ENCODE data around the gene LRP1-AS.

The LRP1-AS gene

DNA sequence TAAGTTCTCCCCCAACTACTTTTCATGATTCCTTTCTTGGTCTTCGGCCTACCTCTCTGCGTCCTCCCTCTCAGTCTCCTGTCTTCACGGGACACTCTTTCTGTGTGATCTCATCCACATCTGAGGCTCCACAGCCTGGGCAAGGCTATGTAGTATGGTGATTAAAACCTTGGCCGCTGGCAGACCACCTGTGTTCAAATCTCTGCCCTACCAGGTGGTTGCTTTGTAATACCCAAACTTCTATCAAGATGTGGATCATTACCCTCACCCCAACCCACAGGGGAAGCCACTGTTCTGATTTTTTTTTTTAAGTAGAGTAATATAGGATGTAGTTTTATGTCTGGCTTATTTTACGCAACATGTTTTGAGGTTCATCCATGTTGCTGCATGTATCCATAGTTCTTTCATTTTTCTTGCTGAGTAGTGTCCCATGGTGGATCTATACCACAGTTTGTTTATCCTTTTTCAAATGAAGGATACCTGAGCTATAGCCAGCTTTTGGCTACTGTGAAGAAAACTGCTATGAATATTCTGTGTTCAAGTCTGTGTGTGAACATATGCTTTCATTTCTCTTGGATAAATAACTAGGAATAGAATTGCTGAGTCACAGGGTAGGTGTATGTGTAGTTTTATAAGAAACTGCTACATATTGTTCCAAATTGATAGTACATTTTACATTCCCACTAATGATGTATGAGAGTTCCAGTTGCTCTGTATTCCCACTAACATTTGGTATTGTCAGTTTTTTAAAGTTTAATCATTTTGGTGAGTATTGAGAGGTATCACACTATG, 27.9 kb downstream of the LRP1-AS start:
- Histone ChIP-seq H3K9me3 (no peaks in the 10 kb centered on the region), H3K4me1 (ENCODE audit: control insufficient read depth in 1 of 2, insufficient read depth in 1 of 2, low read depth in 1 of 2, low read length in 1 of 2) (no peaks in the 10 kb centered on the region), H3K36me3 (no peaks in the 10 kb centered on the region), H3K27ac (no peak overlapping the region), H3K4me3 (ENCODE audit: low read depth in 1 of 2, low read length in 1 of 2) (no peak overlapping the region), H3K27me3 (peaks cover 51% of the 10 kb centered on the region)
- TF ChIP-seq, protein P1, sequence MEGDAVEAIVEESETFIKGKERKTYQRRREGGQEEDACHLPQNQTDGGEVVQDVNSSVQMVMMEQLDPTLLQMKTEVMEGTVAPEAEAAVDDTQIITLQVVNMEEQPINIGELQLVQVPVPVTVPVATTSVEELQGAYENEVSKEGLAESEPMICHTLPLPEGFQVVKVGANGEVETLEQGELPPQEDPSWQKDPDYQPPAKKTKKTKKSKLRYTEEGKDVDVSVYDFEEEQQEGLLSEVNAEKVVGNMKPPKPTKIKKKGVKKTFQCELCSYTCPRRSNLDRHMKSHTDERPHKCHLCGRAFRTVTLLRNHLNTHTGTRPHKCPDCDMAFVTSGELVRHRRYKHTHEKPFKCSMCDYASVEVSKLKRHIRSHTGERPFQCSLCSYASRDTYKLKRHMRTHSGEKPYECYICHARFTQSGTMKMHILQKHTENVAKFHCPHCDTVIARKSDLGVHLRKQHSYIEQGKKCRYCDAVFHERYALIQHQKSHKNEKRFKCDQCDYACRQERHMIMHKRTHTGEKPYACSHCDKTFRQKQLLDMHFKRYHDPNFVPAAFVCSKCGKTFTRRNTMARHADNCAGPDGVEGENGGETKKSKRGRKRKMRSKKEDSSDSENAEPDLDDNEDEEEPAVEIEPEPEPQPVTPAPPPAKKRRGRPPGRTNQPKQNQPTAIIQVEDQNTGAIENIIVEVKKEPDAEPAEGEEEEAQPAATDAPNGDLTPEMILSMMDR (IDR thresholded peaks at IDR 0.05) = no peak

DNA sequence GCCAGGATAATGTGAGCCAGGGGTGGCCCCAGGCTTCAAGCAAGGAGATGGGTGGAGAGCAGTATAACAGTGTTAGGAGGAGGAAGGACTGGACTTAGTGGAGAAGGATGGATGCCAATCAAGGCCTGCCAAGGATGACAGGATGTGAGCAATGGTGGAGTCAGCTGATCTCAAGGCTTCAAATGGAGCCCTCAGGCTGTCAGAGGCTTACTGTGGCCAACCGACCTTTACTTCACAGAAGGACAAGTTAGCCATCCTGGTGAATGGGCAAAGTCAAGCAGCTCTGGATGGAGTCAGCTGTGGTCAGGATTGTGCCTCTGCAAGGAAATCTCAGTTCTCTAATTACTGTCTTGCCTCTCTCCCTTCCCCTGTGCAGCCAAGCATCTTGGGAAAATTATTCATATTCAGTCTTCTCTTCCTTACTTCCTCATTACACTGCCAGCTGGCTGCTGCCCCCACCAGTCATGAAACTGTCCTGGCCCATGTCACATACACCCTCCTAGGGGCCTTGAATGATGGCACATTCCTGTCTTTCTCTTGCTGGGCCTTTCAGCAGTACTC, 28.6 kb downstream of the LRP1-AS start:
- TF ChIP-seq, protein P1 (IDR thresholded peaks at IDR 0.05) = no peak
- no peaks in the 10 kb centered on the region for H3K36me3 ChIP-seq
- H3K4me3 ChIP-seq (ENCODE audit: low read depth in 1 of 2, low read length in 1 of 2) = no peak overlapping the region
- no peaks in the 10 kb centered on the region for H3K9me3 ChIP-seq
- H3K27ac ChIP-seq = no peak overlapping the region
- no peaks in the 10 kb centered on the region for H3K4me1 ChIP-seq (ENCODE audit: control insufficient read depth in 1 of 2, insufficient read depth in 1 of 2, low read depth in 1 of 2, low read length in 1 of 2)
- H3K27me3 ChIP-seq = peaks cover 44% of the 10 kb centered on the region

DNA sequence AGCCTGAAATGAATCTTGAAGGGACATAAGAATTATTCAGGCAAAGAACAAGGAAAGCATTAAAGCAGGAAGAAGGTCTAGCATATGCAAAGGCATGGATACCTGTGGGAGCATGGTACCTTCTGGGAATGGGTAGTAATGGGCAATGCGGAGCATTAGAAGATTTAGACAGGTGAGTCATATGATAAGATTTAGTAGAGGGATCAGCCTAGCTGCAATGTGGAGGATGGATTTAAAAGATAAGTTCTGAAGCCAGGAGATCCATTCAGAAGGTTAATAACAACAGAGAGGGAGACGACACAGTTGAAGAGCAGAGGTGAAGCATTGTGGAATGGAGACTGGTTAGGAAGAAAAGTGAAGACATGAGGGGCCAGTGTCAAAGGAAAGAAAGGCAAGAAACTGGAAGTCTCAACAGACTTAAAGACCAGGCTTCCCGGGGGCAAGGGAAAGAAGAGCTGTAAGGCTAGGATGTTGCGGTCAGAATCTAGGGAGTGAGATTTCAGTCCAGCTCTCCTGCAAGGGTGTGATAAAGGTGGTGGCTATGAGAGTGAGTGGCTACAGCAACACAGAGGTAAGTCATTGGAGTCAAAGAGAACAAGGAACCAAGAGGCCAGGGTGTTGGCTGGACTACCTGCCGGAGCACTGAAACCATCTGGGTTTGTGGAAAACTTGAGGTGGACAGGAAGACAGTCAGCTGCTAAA, 30.7 kb downstream of the LRP1-AS start:
- TF ChIP-seq, protein P1 (IDR thresholded peaks at IDR 0.05) = no peak
- Histone ChIP-seq H3K36me3 (no peaks in the 10 kb centered on the region), H3K9me3 (no peaks in the 10 kb centered on the region), H3K4me3 (ENCODE audit: low read depth in 1 of 2, low read length in 1 of 2) (no peak overlapping the region), H3K27me3 (peaks cover 27% of the 10 kb centered on the region), H3K27ac (no peak overlapping the region), H3K4me1 (ENCODE audit: control insufficient read depth in 1 of 2, insufficient read depth in 1 of 2, low read depth in 1 of 2, low read length in 1 of 2) (peaks cover 8 to 10% of the 10 kb centered on the region in 2 experiments)

DNA sequence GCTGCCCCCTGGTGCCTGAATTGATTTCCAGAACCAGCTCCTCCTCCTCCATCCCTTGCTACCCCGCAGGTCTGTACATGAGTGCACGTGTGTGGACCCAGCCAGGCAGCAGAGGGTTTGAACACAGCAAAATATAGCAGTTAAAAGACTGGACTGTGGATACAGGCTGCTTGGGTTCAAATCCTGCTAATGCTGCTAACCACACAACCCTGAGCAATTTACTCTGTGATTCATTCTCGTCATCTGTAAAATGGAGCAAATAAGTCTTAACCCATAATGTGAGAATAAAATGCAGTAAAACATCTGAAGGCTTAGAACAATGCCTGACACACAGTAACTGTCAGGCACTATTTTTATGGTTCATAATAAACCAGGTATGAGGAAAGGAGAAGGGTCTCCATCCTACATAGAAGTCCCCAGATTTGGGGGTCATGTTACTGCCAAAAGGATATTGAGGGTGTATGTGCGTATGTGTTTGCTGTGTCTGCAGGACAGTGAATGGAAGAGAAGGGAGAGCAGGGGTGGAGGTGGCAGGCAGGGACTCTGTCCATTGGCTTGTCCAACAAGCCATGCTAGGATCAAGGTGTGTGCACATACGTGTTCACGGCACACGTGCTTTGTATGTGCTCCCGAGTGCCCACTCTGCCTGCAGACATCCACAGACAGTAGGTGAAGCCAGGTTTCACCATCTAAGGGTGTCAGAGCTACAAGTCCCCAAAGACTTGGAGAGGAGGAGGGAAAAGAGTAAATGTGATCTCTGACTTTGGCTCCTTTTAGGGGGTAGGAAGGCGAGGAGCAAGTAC, 34.7 kb downstream of the LRP1-AS start:
- Histone ChIP-seq H3K36me3 (peaks cover 15% of the 10 kb centered on the region), H3K4me3 (ENCODE audit: low read depth in 1 of 2, low read length in 1 of 2) (peak overlapping the region; percentile 89 to 100), H3K27me3 (peaks cover 19% of the 10 kb centered on the region), H3K4me1 (ENCODE audit: control insufficient read depth in 1 of 2, insufficient read depth in 1 of 2, low read depth in 1 of 2, low read length in 1 of 2) (peaks cover 34 to 35% of the 10 kb centered on the region in 2 experiments), H3K9me3 (no peaks in the 10 kb centered on the region), H3K27ac (peak overlapping the region; percentile 100)
- TF ChIP-seq, protein P1 (IDR thresholded peaks at IDR 0.05) = peak; percentile 76

DNA sequence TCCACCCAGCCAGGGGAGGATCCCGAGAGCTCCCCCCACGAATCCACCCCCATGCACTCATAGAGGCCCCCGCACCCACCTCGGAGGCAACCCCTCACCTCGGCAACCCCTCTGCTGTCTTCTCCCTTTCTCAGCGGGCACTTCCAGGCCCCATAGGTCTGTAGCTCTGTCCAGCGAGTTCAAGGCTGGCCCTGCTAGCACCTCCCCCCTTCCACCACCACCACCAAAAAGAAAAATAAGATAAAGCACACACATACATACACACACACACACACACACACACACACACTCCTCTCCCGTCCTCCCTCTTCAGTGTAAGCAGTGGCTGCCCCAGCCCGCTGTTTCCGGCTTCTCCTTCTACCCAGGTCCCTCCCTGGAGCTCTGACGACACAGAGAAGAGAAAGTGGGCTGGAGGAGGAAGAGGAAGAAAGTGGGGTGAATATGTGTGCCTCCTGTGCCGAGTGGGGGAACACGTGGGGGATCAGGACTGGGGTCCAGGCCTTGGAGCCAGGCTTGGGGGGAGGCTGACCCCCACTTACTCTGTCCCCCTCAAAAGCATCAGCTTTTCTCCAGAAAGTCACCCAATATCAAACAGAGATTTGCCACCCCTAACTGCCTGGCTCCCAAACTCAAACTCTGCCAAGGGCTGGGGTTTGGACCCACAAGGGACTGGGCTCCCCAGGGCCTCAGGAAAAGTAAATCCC, 36.2 kb downstream of the LRP1-AS start, which contains the start of gene STAT6:
TSS of gene STAT6 (minus strand) at position 332 of the 704 bp plus-strand sequence. CDS start 3,084 bp downstream, outside the sequence.
- TF ChIP-seq, protein P1 (IDR thresholded peaks at IDR 0.05) = peak; percentile 15
- Histone ChIP-seq H3K27ac (peak within 1 kb of the TSS; percentile 100), H3K4me3 (ENCODE audit: low read depth in 1 of 2, low read length in 1 of 2) (peak within 1 kb of the TSS; percentile 89 to 100), H3K9me3 (no peaks in the 10 kb centered on the region), H3K4me1 (ENCODE audit: control insufficient read depth in 1 of 2, insufficient read depth in 1 of 2, low read depth in 1 of 2, low read length in 1 of 2) (peaks cover 34 to 38% of the 10 kb centered on the region in 2 experiments), H3K27me3 (peaks cover 6% of the 10 kb centered on the region), H3K36me3 (peaks cover 30% of the 10 kb centered on the region)
